Prostate gland (tissue), 2 donors: Measurements from ENCODE around the gene LRBA.

ENCODE experiments used
- CTCF ChIP-seq, 4 experiments: fragments of 200-600 bp in 2 of 4; fragments of 450-650 bp in 2 of 4; sonication (generic) in 2 of 4; IDR thresholded peaks; 1 replicate in 3 of 4; 2 replicates in 1 of 4; pipeline ENCODE4 v1.5.1; 2016 to 2019; ENCODE audit warnings: antibody characterized with exemption in 4 of 4, mild to moderate bottlenecking in 2 of 4, moderate library complexity in 2 of 4
- POLR2AphosphoS5 ChIP-seq: sonication (generic); formaldehyde crosslinking; IDR thresholded peaks from one replicate; pipeline ENCODE4 v1.6.1; 2017; ENCODE audit warnings: antibody characterized with exemption

- no peak for TF ChIP-seq CTCF (IDR thresholded peaks at IDR 0.05)
- no peak for TF ChIP-seq POLR2AphosphoS5
Observed at GRCh38 chr4:150852216-150852615, 162.9 kb downstream of the LRBA start.
